GM21423 (cell line): ENCODE results near the gene CCKAR.

Experiments used
- ATAC-seq: cut with Tn5 transposase; IDR thresholded peaks from one replicate; pipeline ENCODE4 v1.9.1; 2021; ENCODE audit warnings: mild to moderate bottlenecking, moderate library complexity; ENCODE audit not compliant: unreplicated experiment

The CCKAR gene

GRCh38 chr4:26462874-26463273 is 27.4 kb downstream of the CCKAR start:
- no peak for ATAC-seq

DNA sequence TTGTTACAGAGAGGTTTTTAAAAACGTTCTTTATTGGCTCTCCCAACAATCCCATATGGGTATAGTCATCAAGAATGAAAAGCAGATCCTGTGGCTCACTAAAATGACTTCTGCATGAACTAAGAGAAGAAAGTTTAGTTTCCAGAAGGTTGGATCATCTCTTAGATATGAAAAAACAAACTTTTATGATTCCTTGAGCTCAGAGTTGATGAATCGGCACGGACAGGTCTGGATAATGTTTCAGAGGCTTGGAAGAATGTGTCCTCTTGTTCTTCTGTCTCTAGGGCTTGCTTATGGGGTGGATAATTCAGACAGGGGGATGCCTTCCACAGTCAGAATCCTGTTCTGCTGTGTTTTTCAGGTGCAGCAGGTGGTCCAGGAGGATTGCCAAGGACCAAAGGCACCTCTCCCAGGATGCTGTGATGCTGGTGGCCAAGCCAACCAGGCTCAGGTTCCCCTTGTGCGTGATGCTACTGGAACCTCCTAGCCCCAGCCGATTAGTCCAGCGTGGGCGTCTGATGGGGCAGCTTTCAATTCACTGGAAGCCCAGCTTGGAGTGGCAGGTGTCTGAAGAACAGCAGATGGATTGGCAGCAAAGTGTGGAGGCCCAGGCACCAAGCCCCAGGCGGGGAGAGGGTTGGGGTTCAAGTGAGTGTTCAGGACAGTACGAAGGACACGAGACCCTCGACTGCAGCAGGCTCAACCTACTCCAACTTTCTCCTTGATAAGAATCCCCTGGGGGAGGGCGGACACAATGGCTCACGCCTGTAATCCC is 30.3 kb downstream of the CCKAR start:
- no peak for ATAC-seq

GRCh38 chr4:26459054-26459755 is 31.1 kb downstream of the CCKAR start:
- peak; percentile 64 for ATAC-seq

DNA sequence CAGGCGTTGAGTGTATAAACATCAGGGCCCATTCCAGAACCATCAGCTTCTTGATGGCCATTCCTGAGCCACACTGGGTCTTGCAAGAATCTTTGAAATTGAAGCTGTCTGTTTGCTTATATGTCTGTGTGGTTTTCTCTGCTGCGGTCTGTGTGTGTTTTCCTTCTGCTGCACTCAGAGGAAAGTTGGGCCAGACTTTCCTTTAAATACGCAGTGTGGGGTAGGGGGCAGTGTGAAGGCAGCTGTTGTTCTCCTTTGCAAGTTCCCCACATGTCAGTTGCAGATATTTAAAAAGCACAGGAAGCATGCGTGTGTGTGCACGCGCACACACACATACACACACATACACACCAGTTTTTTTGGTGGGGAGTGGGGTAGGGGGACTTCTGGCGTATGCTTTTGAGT is 32.1 kb downstream of the CCKAR start:
- no peak for ATAC-seq

DNA sequence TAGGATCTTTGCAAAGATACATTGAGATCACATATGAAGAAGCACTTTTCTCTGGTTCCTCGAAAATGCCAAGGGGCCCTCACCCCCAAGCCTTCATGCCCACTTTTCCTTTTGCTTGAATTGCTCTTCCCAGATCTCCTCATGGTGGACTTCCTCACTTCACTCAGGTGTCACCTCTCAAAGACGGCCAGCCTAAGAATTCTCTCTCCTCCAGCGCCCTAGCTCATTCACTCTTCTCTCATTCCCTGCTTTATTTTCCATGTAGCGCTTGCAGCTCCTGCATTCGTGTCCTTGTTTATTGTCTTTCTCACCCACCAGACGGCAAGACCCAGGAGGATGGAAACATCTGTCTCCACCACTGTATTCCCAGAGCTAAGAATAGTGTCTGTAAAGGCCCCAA is 32.9 kb downstream of the CCKAR start:
- ATAC-seq, result no peak

DNA sequence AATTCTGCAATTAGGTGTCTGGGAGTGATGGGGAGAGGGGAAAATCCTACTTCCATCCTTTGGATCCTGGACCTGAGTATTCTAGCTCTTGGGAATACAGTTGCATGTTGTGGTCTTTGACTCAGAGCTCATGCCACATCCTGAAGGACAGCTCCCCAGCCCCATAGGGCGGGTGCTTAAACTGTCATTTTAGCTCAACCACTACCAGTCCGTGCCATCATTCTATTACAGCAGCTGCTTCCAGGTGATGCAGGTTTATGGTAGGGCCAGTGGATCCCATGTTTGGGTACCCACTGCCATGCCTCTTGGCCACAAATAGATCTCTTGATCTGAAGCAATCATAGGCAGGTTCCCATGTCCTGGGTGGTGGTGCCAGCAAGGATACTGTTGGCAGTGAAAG is 34.7 kb downstream of the CCKAR start:
- ATAC-seq, result no peak

- no peak for ATAC-seq
Observed at GRCh38 chr4:26454961-26455360, 35.3 kb downstream of the CCKAR start.

GRCh38 chr4:26452565-26453531 is 37.4 kb downstream of the CCKAR start:
- ATAC-seq, result no peak

DNA sequence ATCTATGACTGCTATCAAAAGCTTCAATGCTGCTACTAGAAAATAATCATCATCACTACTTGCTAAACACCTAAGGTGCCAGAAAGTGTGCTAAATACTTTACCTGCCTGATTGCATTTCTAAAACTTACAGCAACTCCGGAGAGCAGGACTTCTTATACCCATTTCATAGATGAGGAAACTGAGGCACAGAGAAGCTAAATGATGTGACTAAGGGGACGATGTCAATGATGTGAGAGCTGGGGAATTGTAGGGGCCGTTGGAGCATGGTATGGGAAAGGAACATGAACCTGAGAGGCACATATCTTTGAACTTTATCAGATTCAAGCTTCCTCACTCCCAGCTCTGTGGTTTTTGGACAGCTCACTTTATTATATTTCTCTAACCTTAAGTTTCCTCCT is 38.7 kb downstream of the CCKAR start:
- ATAC-seq, result no peak

DNA sequence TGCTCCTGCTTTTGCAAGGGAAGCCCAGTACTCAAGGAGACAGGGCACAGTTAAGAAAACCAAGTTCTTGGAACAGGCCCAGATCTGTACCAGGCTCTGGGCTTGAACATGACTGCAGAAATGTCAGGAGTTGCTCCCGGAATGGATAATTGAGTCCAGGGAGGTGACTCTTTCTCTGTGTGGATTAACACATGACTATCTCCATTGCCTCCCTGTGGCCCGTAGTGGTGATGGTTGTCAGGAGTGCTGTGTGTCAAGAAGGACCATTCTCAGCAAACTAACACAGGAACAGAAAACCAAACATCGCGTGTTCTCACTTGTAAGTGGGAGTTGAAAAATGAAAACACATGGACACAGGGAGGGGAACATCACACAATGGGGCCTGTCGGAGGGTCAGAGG is 39.9 kb downstream of the CCKAR start:
- ATAC-seq, result no peak

- ATAC-seq, result no peak
Observed at GRCh38 chr4:26447378-26447777, 42.9 kb downstream of the CCKAR start.

DNA sequence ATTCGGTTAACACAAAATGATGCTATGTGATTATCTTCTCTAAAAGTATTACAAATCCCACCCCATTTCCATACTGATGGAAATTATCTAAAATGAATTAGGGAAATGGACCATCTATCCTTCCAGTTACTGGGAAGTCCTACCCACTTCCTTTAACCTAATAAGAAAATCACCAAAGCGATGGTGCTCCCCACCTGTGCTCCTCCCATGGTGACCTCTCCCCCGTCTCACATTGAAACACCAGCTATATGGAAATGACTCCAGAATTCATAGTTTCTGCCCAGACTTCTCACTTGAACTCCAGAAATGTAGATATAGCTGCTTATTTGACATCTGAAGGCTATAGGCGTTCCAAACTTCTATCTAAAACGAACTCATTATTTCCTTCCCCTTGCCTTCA is 48.5 kb downstream of the CCKAR start:
- no peak for ATAC-seq

DNA sequence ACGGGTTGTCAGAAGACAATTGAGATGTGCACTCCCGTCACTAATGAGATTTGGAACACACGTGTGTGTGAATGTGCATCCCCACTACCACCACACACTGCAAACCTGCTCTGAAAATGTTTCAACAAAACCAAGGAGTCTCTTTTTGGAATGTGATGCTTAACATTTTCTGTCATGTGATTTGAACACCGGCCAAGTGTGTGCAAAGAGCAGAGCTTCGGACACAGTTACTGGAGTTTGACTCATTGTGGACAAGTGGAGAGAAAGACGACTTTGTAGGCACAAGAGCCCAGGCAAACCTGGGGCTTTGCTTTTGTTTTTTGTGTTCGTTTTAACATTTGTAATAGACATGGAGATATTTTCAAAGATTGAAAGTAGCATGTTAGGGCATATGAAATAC is 49.2 kb downstream of the CCKAR start:
- no peak for ATAC-seq

DNA sequence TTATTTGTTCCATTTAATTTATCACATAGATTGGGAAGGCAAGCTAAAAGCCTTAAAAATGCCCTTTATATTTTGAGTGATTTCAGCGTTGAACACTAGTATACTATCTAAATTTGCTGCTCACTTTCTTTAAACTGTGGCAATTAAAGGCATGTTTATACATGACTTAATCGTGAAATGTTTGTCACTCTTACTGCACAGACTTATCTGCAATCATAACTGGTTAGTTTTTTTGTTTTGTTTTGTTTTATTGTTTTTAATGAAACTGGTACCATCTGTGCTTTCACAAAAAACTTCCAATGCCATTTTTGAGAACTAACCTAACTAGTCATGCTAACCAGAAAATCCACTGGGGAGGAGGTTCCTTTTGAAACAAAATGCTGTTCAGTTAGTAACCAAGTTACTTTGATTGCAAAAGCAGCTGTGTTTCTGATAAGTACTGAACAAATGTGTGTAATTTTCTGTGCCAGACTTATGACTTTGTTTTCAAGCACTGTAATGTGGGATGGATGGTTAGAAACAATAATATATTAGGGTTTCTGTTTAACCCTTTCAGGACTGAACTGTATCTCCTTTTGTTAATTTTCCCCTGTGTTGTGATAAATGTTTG is 56.1 kb downstream of the CCKAR start:
- ATAC-seq, result no peak

- ATAC-seq, result no peak
Observed at GRCh38 chr4:26433556-26433955, 56.7 kb downstream of the CCKAR start.

GRCh38 chr4:26432419-26432818 is 57.9 kb downstream of the CCKAR start:
- ATAC-seq, result no peak

GRCh38 chr4:26431461-26432180 is 58.7 kb downstream of the CCKAR start:
- ATAC-seq, result no peak
